Measurements from ENCODE around the gene JAG1.

Gene JAG1

GRCh38 chr20:10645205-10645570 is 28.6 kb downstream of the JAG1 start:
- Histone ChIP-seq H3K4me1 (ENCODE audit: control insufficient read depth, insufficient read depth, low read length) (no peaks in the 10 kb centered on the region; the same call in 1 of the 2 replicates), H3K9me3 (ENCODE audit: control insufficient read depth, insufficient read depth, low read depth, low read length) (no peaks in the 10 kb centered on the region), H3K27ac (ENCODE audit: extremely low read depth, low read depth, low read length) (no peak overlapping the region), H3K36me3 (ENCODE audit: control insufficient read depth in 2 of 2, insufficient read depth in 1 of 2, low read length in 2 of 2) (peaks cover 22 to 100% of the 10 kb centered on the region in 2 experiments), H3K4me3 (ENCODE audit: low read depth, low read length) (no peak overlapping the region)
- ChIA-PET POLR2A (no interaction called here), CTCF (interaction anchor here (1.0 kb wide), 1 partner anchor 9 kb away, joined by 3 read pairs; no protein-coding TSS in a partner anchor)
- no peak for TF ChIP-seq REST (tag by site-specific recombination; IDR thresholded peaks at IDR 0.05)
- no peak for TF ChIP-seq FEZF1 (tag by site-specific recombination; IDR thresholded peaks at IDR 0.05)
- no peak for TF ChIP-seq ZNF266 (tag by site-specific recombination; IDR thresholded peaks at IDR 0.05; ENCODE audit: low read depth)
- TF ChIP-seq ZBTB49 (tag by site-specific recombination; IDR thresholded peaks at IDR 0.05; ENCODE audit: low read depth): no peak
- no peak for TF ChIP-seq ZNF510 (tag by site-specific recombination; IDR thresholded peaks at IDR 0.05; ENCODE audit: insufficient replicate concordance)
- no peak for TF ChIP-seq ZNF174 (tag by site-specific recombination; IDR thresholded peaks at IDR 0.05)
- TF ChIP-seq ZNF426 (tag by site-specific recombination; IDR thresholded peaks at IDR 0.05): no peak
- TF ChIP-seq KLF8 (tag by site-specific recombination; IDR thresholded peaks at IDR 0.05): no peak
- no peak for TF ChIP-seq EGR2 (tag by site-specific recombination; IDR thresholded peaks at IDR 0.05; ENCODE audit: low read depth)
- TF ChIP-seq OVOL3 (tag by site-specific recombination; IDR thresholded peaks at IDR 0.05): no peak
- TF ChIP-seq ATF2 (tag by site-specific recombination; IDR thresholded peaks at IDR 0.05; ENCODE audit: low read depth): no peak
- TF ChIP-seq ZNF76 (tag by site-specific recombination; IDR thresholded peaks at IDR 0.05; ENCODE audit: borderline replicate concordance, low read depth): no peak
- TF ChIP-seq HOXC10 (CRISPR knock-in tag; IDR thresholded peaks at IDR 0.05): no peak
- no peak for TF ChIP-seq ZNF701 (tag by site-specific recombination; IDR thresholded peaks at IDR 0.05)
- no peak for TF ChIP-seq ZNF488 (tag by site-specific recombination; IDR thresholded peaks at IDR 0.05)

- no peak for TF ChIP-seq GLIS1 (tag by site-specific recombination; IDR thresholded peaks at IDR 0.05)
- no peak for TF ChIP-seq ZNF274 (IDR thresholded peaks at IDR 0.05; ENCODE audit: low read length)
- no peak for TF ChIP-seq ZNF274 (tag by site-specific recombination; IDR thresholded peaks at IDR 0.05; ENCODE audit: borderline replicate concordance)
- no peak for TF ChIP-seq ZNF747 (tag by site-specific recombination; IDR thresholded peaks at IDR 0.05)
- no peak for TF ChIP-seq KLF10 (tag by site-specific recombination; IDR thresholded peaks at IDR 0.05)
- TF ChIP-seq REPIN1 (tag by site-specific recombination; IDR thresholded peaks at IDR 0.05; ENCODE audit: low read depth): no peak
- TF ChIP-seq ZSCAN4 (tag by site-specific recombination; IDR thresholded peaks at IDR 0.05): no peak
- no peak for TF ChIP-seq SP7 (tag by site-specific recombination; IDR thresholded peaks at IDR 0.05)
- no peak for TF ChIP-seq ZNF48 (tag by site-specific recombination; IDR thresholded peaks at IDR 0.05)
- no peak for TF ChIP-seq EGR2 (tag by site-specific recombination; IDR thresholded peaks at IDR 0.05; ENCODE audit: low read depth)
- no peak for TF ChIP-seq MYNN (tag by site-specific recombination; IDR thresholded peaks at IDR 0.05; ENCODE audit: borderline replicate concordance)
- CTCF ChIA-PET: no interaction called here
Observed at GRCh38 chr20:10644458-10645204, 29.2 kb downstream of the JAG1 start.

More at GRCh38 chr20:10644458-10645204, 29.2 kb downstream of the JAG1 start:
- H3K4me1 ChIP-seq (ENCODE audit: control insufficient read depth, insufficient read depth, low read length): no peaks in the 10 kb centered on the region; the same call in 1 of the 2 replicates
- POLR2A ChIA-PET: interaction anchor here (0.6 kb wide), 1 partner anchor 8 kb away, joined by 3 read pairs; no protein-coding TSS in a partner anchor
- H3K4me3 ChIP-seq (ENCODE audit: low read depth, low read length): no peak overlapping the region
- no peak overlapping the region for H3K27ac ChIP-seq (ENCODE audit: extremely low read depth, low read depth, low read length)
- H3K9me3 ChIP-seq (ENCODE audit: control insufficient read depth, insufficient read depth, low read depth, low read length): no peaks in the 10 kb centered on the region
- peaks cover 22 to 100% of the 10 kb centered on the region in 2 experiments for H3K36me3 ChIP-seq (ENCODE audit: control insufficient read depth in 2 of 2, insufficient read depth in 1 of 2, low read length in 2 of 2)

All from HEK293 (cell line).